NAMALWA (cell line): Measurements from ENCODE around the gene BGLAP.
A peak's percentile ranks its signal among the peaks of the same experiment; 100 is the strongest.
"Not testable (repeated sequence)": the region's sequence is repeated elsewhere in the genome, so short reads cannot be mapped to it uniquely, and the experiment has no call there.

ENCODE experiments used
- DNase-seq: peaks from one replicate; pipeline ENCODE4 v3.0.0-alpha.2; 2015; ENCODE audit warnings: low spot score

BGLAP gene

DNA sequence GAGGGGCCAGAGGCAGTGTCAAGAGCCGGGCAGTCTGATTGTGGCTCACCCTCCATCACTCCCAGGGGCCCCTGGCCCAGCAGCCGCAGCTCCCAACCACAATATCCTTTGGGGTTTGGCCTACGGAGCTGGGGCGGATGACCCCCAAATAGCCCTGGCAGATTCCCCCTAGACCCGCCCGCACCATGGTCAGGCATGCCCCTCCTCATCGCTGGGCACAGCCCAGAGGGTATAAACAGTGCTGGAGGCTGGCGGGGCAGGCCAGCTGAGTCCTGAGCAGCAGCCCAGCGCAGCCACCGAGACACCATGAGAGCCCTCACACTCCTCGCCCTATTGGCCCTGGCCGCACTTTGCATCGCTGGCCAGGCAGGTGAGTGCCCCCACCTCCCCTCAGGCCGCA lies at the start of gene BGLAP:
TSS of gene BGLAP (plus strand) at position 259 of the 400 bp plus-strand sequence. CDS start at position 307, 48 bp downstream.
- no peak for DNase-seq

DNA sequence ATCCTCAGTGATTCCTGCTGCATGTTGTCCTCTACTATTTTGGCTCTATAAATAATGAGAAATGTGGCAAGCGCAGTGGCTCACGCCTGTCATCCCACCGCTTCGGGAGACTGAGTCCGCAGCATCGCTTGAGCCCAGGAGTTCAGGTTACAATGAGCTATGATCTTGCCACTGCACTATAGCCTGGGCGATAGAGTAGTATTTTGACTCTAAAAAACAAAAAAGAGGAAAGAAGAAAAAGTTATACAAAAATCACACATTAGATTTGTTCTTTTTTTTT lies 48.8 kb upstream of the BGLAP start:
- DNase-seq = no peak

DNA sequence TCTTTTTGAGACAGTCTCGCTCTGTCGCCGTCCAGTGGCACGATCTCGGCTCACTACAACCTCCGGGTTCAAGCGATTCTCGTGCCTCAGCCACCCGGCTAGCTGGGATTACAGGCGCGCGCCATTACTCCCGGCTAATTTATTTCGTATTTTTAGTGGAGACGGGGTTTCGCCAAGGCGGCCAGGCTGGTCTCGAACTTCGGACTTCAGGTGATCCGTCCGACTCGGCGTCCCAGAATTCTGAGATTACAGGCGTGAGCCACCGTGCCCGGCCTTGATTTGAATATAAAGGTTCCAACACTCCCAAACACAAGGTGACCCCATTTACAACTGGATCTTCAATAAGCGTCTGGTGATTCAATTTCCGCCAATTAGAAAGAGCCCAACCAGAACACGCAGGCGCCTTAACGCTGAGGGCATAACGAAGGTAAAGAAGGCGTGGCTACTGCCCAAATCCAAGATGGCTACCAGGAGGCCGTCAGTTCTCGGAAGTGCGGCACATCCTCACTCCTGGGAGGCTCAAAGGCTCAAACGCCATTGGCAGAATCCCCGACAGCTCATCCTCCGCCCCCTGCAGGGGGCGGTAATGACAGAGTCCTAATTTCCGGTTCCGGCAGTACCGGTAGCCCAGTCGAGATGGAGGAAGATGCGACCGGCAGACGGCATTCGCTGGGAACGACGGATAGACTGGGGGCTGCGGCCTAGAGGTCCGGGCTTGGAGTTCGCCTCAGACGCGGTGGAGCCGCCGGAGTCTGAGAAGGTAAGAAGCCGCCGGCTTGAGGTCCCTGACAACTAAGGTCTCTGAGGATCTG lies 48.3 kb upstream of the BGLAP start, which contains the start of gene SLC25A44:
TSS of gene SLC25A44 (plus strand) at position 617 of the 812 bp plus-strand sequence. CDS start 5,744 bp downstream, outside the sequence.
- peak; percentile 100 for DNase-seq

DNA sequence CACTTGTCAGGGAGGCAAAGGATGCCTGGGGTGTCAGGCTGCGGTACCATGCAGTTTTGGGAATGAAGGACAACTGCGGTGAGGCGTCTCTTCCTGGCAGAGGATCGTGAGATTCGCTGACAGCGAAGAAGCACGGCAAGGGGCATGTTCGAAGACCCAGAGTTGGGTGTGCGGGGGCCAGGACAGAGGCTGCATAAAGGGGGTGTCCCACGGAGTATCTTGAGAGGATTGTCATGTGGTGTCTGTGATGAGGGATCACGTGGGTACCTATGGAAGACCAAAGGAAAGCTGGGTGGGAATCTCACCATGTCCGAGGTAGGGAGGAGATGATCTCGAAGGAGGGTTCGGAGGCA lies 47.7 kb upstream of the BGLAP start:
- no peak for DNase-seq

DNA sequence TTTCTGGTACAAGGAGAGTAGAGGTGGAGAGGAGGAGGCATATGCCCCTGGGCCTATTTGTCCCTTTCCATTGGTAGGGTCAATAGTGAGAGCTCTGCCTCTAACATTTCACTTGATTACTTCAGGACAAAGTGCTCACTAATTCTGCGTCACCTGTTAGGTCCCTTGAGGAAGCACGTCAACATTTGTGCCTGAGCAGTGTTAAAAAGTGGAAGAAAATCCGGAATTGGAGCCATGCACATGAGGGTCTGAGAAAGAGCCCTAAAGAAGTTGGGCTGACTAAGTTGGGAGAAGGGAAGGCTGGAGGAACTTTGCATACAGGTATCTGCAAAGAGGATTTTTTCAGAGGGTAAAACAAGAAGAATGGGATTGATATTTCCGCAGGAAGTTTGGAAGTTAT lies 46.1 kb upstream of the BGLAP start:
- peak; percentile 50 for DNase-seq

DNA sequence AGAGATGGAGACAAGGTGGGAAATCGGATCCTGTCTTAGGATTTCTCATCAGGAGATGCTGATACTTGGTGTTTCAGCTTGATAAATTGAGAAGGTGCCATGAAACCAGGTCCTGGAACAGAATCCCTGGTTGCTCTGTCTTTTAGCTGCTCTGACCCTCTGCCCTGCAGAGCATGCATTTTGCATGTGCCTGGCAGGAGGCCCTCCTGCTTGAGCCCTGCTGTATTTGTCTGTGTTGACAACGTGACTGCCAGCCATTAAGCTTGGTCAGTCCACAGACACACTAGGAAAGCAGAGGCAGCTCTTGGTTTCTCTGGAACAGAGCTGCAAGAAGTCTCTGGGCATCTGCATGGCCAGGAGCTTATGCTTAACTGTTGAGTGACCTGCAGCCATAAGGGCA lies 45.5 kb upstream of the BGLAP start:
- no peak for DNase-seq

DNA sequence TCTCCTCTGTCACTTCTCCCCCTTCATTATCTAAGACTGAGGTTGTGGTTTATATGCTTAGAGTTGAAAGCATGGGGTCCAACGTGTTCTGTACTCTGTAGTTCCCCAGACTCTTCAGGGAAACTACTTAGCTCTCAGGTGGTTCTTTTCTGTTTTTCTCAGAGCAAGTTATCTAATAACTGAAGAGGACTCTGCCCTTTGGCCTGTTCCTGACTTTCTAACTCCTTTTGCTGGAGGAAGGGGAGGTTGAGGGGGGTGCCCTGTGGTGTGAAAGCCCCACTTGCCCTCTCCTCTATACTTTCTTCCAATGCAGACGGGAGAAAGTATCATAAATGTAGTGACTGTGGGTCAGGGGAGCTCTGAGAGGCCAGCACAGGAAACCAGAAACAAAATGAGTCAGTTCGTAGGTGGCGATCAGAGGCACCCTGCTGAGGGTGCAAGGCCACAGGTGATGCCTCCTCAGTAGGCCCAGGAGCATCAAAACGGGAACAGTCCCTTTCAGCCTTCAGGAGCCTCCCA lies 43.1 kb upstream of the BGLAP start:
- DNase-seq = no peak

DNA sequence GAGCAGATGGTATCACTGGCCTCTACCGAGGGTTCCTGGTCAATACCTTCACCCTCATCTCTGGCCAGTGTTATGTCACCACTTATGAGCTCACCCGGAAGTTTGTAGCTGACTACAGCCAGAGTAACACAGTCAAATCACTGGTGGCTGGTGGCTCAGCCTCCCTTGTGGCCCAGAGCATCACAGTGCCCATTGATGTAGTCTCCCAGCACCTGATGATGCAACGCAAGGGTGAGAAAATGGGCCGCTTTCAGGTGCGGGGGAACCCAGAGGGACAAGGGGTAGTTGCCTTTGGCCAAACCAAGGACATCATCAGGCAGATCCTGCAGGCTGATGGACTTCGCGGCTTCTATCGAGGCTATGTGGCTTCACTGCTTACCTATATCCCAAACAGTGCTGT lies 41.9 kb upstream of the BGLAP start:
- DNase-seq = no peak

DNA sequence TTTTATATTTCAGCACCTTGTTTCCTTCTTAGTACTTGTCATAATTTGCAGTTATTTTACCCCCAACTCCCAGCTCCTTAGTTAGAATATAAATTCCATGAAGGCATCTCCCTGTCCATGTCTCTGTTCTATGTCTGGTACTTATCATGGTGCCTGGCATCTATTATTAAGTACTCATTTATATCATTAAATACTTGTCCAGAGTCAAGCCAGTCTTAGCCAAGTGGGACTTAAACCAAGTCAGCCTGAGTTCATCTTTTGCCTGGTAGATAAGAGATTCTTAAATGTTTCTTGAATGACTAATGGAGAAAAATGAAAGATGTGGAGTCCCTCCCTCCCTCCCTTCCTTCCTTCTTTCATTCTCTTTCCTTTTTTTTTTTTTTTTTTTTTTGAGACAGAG lies 38.7 kb upstream of the BGLAP start:
- DNase-seq = no peak

DNA sequence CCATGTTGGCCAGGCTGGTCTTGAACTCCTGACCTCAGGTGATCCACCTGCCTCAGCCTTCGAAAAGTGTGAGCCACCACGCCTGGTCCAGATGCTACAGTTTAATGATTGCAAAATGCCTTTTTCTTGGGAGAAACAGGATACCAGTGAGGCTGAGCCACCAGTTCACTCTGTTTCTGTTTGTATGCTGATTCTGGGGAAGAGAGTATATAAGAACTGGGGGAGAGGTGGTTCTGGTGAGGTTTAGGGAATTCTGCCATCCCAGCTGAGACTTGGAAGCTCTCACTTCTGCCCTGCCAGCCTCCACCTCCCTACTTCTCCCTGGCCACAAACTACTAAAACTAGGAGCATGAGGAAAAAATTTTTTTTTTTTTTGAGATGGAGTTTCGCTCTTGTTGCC lies 37.3 kb upstream of the BGLAP start:
- no peak for DNase-seq

DNA sequence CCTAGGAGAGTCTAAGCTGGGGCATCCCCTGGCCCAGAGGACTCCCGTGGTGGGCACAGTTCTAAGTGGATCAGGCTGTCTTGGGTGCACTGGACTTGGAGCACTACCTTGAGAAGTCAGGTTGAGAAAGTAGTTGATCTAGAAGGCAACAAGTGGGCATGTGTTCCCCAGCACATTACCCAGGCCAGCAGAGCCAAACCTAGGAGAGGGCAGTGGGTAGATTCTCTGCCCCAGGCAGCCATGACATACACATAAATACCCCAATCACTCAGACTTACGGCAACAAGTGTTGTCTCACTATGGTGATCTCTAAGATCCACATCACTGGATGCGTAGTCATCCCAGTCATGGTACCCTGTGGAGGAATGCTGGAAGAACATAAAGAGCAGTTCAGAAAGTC lies 30.7 kb upstream of the BGLAP start:
- DNase-seq = no peak

DNA sequence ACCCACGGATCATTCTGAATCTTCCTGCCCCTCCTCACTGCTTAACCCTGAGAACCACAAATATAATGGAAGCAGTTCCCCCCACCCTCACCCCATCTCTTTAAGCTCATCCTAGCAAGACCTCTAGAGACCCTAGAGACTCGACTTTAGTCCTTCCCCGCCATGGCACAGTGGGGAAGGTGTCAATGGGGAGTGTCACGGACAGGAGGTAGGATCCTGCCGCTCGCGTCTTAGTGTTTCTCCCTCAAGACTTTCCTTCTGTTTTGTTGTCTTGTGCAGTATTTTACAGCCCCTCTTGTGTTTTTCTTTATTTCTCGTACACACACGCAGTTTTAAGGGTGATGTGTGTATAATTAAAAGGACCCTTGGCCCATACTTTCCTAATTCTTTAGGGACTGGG lies 29.9 kb upstream of the BGLAP start:
- DNase-seq = no peak

DNA sequence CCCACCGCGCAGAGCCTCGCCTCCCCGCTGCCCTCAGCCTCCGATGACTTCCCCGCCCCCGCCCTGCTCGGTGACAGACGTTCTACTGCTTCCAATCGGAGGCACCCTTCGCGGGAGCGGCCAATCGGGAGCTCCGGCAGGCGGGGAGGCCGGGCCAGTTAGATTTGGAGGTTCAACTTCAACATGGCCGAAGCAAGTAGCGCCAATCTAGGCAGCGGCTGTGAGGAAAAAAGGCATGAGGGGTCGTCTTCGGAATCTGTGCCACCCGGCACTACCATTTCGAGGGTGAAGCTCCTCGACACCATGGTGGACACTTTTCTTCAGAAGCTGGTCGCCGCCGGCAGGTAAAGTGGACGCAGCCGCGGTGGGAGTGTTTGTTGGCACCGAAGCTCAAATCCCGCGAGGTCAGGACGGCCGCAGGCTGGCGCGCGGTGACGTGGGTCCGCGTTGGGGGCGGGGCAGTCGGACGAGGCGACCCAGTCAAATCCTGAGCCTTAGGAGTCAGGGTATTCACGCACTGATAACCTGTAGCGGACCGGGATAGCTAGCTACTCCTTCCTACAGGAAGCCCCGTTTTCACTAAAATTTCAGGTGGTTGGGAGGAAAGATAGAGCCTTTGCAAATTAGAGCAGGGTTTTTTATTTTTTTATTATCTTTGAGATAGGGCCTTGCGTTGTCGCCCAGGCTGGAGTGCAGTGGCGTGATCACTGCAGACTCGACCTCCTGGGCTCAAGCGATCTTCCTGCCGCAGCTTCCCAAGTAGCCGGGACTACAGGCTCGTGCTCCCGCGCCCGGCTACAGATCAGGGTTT lies 28.9 kb upstream of the BGLAP start, which contains the start of gene PMF1:
TSS of gene PMF1 (plus strand) at position 175 of the 811 bp plus-strand sequence. CDS start at position 184, 9 bp downstream.
- DNase-seq = peak; percentile 99

DNA sequence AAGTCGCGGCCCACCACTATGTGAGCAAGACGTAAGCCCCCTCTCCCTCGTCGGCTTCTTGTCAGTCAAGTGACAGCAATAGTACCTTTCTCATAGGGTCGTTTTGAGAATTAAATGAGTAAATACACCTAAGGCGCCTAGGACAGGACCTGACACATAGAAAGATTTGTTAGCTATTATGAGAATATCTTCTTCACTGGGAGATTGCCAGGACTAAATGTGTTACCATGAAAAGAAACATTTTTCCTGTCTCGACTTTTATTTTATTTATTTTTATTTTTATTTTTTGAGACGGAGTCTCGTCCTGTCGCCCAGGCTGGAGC lies 28.4 kb upstream of the BGLAP start:
- no peak for DNase-seq

DNA sequence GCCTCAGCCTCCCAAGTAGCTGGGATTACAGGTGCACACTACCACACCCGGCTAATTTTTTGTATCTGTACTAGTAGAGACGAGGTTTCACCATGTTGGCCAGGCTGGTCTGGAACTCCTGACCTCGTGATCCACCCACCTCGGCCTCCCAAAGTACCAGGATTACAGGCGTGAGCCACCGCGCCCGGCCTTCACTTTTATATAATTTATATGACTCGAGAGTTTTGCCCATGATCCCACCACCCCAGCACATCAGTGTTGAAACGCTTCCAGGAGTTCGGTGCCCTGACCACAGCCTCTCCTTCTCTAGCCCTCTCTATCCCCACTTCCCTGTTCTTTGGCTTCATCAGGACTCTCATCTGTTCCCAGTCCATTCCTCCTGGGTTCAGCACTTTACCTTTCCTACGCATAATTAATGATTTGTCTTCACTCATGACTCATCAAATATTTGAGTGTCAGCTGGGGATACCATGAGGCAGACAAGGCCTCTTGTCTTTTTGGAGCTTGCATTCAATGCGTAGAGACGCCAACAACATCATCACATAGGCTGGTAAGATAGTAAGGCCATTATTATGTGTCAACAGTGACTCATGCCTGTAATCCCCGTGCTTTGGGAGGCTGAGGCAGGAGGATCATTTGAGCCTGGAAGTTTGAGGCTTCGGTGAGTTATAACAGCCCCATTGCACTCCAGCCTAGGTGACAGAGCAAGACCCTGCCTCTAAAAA lies 27.8 kb upstream of the BGLAP start:
- DNase-seq = no peak

DNA sequence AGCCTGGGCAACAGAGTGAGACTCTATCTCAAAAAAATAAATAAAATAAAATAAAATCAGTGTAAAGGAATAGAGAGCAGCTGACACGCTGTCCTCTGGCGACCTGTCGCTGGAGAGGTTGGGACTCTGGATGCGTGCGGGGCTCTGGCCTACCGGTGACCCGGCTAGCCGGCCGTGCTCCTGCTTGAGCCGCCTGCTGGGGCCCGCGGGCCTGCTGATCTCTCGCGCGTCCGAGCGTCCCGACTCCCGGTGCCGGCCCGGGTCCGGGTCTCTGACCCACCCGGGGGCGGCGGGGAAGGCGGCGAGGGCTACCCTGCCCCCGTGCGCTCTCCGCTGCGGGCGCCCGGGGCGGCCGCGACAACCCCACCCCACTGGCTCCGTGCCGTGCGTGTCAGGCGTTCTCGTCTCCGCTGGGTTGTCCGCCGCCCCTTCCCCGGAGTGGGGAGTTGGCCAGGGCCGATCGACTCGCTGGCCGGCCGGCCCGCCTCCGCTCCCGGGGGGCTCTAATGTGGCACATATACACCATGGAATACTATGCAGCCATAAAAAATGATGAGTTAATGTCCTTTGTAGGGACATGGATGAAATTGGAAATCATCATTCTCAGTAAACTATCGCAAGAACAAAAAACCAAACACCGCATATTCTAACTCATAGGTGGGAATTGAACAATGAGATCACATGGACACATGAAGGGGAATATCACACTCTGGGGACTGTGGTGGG lies 25.5 kb upstream of the BGLAP start:
- not testable (repeated sequence) for DNase-seq

DNA sequence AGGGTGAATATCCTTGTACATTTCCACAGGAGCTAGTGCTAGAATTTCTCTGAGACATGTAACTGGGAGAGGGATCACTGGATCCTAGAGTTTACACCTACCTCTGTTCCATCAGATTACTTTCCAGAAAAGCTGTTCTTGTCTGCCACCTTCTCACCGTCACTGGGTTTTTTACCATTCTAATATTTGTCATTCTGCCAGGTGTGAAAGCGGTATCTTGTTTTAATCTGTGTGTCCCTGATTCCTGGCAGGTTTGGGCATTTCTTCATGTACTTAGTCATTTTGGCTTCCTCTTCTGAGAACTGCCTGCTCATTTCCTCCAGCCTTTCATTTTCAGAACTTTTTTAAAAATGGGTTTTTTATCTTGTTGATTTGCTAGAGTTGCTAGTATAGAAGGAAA lies 24.1 kb upstream of the BGLAP start:
- DNase-seq = no peak

DNA sequence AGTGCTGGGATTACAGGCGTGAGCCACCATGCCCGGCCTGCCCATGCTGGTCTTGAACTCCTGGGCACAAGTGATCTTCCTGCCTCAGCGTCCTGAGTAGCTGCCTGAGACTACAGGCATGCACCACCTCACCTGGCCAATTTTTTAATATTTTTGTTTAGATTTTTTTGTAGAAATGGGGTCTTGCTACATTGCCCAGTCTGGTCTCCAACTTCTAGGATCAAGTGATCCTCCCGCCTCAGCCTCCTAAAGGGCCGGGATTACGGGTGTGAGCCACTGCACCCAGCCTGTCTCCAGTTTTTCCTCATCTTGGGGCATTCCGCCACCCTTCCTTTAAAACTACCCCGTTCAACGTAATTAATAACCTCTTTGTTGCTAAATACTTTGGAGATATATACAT lies 21.8 kb upstream of the BGLAP start:
- no peak for DNase-seq

DNA sequence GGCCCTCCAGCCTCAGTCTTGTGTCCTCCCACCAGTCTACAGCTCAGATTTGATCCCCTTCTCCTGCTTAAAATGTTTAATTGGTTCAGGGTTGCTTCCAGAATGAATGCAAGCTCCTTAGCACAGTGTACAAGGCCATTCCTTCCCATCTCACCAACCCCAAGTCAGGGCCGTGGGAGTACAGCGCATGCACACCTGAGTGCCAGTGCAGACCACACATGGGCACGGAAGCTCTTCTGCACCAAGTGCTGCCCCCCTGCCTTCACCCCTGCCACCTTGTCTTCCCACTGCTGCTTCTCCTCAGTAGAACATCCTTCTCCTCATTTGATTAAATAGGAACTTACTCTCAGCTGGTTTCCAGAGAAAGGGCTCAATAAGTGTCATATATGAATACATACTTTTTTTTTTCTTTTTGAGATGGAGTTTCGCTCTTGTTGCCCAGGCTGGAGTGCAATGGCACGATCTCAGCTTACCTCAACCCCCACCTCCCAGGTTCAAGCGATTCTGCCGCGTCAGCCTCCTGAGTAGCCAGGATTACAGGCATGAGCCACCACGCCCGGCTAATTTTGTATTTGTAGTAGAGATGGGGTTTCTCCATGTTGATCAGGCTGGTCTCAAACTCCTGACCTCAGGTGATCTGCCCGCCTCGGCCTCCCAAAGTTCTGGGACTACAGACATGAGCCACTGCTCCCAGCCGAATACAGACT lies 19.8 kb upstream of the BGLAP start:
- no peak for DNase-seq

DNA sequence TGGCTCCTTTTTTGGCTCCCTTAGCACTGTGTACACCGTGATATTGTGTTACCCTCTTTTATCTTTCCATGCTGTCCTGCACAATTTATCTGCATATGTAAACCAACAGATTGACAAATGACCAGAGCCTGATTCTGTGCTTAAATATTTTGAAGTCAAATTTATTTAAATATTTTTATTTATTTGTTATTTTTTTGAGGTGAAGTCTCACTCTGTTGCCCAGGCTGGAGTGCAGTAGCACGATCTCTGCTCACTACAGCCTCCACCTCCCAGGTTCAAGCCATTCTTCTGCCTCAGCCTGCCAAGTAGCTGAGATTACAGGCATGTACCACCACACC lies 16.3 kb upstream of the BGLAP start:
- no peak for DNase-seq

DNA sequence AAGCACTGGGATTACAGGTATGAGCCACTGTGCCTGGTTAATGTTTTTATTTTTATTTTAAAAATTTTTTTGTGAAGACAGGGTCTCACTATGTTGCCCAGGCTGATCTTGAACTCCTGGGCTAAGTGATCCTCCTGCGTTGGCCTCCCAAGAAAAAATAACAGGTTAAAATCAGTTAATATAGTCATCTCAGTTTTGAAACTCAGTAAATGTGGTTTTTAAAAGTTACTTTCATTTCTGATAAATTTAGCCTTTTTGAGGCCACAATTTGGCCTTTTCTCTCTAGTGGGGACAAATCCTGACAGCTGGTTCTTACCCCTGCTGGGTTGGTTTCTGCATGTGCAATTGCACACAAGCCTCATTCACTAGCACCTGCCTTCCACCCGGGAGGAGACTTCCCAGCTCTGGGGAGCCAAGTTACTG lies 15.9 kb upstream of the BGLAP start:
- no peak for DNase-seq

DNA sequence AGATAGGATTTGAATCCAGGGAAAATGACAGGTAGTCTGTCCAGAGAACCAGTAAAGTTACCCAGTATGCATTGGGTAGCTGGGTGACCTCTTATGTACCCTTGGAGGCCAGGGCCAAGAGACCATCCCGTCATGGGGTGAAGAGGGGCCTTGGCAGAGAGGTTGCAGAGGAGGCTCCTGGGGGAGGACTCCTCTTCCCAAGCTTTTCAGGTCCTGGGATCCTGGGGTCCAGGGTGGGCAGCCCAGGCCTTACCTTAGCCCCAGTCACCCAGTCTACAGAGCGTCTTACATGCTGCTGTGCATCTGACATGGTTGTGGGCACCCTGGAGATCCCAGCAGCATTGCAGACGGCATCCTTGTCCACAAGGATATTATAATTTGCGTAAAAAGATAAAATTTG lies 15.2 kb upstream of the BGLAP start:
- DNase-seq = no peak
